Measurements from ENCODE around the gene DHRS3. TPM values are rescaled to one million over a fixed set of nuclear protein-coding genes. Genes with fewer than 3 reads are reported as not detected.

Gene DHRS3
- total and polyA plus RNA-seq, 2 donors (not counting 1 experiment from before 2014, with no cell fraction given) = 0.37 TPM

DNA sequence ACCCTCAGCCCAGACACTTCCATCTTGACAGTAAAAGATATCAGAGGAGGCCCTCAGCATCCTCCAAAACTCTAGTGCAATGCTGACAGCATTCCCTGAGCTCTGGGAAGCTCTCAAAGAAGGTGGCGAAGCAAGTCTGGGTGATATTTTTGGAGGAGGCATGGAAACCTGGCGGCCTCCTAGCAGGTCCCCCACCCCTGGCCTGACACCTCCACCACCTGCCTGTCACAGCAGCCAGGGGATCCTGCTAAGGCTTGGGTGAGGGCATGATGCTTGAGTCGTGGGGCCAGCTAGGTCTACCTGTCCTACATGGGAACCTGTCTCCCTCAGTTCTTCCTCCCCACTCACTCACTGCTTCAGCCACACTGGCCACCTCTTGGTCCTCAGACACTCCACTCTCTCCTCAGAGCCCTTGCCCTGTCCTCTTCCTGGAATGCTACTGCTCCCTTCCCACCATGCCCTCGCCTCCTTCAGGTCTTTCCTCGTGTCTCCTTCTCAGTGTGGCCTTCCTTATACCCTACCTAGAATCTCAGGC lies 8.5 kb downstream of the DHRS3 start:
- H3K4me3 Mint-ChIP-seq = no peak overlapping the region
- no peak overlapping the region for H3K9ac ChIP-seq (ENCODE audit: low read length)
- H3K4me2 ChIP-seq (replicated peaks; ENCODE audit: low read depth, low read length, poor library complexity, severe bottlenecking) = no peak overlapping the region
- no peak overlapping the region for H3K27ac Mint-ChIP-seq
- H3K9me3 ChIP-seq (ENCODE audit: control extremely low read depth in 1 of 3, control insufficient read depth in 2 of 3, insufficient read depth in 1 of 3, low read length in 2 of 3) = no peaks in the 10 kb centered on the region
- H3K79me2 ChIP-seq (ENCODE audit: control insufficient read depth, insufficient read depth, low read length) = no peaks in the 10 kb centered on the region
- 30% methylated on average over 2 of the region's 5 CpGs for WGBS (ENCODE audit: insufficient coverage)
- TF ChIP-seq, protein P1, sequence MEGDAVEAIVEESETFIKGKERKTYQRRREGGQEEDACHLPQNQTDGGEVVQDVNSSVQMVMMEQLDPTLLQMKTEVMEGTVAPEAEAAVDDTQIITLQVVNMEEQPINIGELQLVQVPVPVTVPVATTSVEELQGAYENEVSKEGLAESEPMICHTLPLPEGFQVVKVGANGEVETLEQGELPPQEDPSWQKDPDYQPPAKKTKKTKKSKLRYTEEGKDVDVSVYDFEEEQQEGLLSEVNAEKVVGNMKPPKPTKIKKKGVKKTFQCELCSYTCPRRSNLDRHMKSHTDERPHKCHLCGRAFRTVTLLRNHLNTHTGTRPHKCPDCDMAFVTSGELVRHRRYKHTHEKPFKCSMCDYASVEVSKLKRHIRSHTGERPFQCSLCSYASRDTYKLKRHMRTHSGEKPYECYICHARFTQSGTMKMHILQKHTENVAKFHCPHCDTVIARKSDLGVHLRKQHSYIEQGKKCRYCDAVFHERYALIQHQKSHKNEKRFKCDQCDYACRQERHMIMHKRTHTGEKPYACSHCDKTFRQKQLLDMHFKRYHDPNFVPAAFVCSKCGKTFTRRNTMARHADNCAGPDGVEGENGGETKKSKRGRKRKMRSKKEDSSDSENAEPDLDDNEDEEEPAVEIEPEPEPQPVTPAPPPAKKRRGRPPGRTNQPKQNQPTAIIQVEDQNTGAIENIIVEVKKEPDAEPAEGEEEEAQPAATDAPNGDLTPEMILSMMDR (IDR thresholded peaks at IDR 0.05) = no peak
- no peak for TF ChIP-seq EZH2 (IDR thresholded peaks at IDR 0.05; ENCODE audit: borderline replicate concordance, insufficient read depth, low read depth, low read length, poor library complexity, severe bottlenecking)
- POLR2A ChIA-PET = no interaction called here
- H3K4me3 ChIP-seq (ENCODE audit: control extremely low read depth in 1 of 5, extremely low read depth in 1 of 5, insufficient read depth in 1 of 5, low read depth in 2 of 5, low read length in 4 of 5) = no peak overlapping the region
- CTCF ChIA-PET = no interaction called here
- H3K4me1 Mint-ChIP-seq = no peaks in the 10 kb centered on the region
- H3K27me3 ChIP-seq (replicated peaks in 1 of 4; ENCODE audit: control extremely low read depth in 1 of 4, control insufficient read depth in 3 of 4, insufficient read depth in 4 of 4, low read length in 3 of 4) = peaks cover 0 to 9% (median 2%) of the 10 kb centered on the region in 4 experiments
- peaks cover 30% of the 10 kb centered on the region for H3K27me3 Mint-ChIP-seq
- DNase-seq (no peak), ATAC-seq (ENCODE audit: low read depth) (no peak)
- no peak overlapping the region for H3K27ac ChIP-seq (ENCODE audit: low read length in 2 of 2)
- no peaks in the 10 kb centered on the region for H4K20me1 ChIP-seq (ENCODE audit: control insufficient read depth, insufficient read depth, low read length, poor library complexity, severe bottlenecking)
- no peak overlapping the region for H2AFZ ChIP-seq (ENCODE audit: insufficient read depth, low read depth, low read length, poor library complexity, severe bottlenecking)
- no peaks in the 10 kb centered on the region for H3K36me3 ChIP-seq (replicated peaks in 1 of 2; ENCODE audit: control extremely low read depth in 1 of 2, control insufficient read depth in 1 of 2, extremely low read depth in 1 of 2, insufficient read depth in 2 of 2, low read length in 1 of 2)
- intact Hi-C loops (cut with micrococcal nuclease) = no loop called here
- H3K9me3 Mint-ChIP-seq (ENCODE audit: insufficient read depth) = no peaks in the 10 kb centered on the region
- H3K4me1 ChIP-seq (ENCODE audit: control insufficient read depth in 2 of 2, insufficient read depth in 2 of 2, low read length in 2 of 2) = no peaks in the 10 kb centered on the region

DNA sequence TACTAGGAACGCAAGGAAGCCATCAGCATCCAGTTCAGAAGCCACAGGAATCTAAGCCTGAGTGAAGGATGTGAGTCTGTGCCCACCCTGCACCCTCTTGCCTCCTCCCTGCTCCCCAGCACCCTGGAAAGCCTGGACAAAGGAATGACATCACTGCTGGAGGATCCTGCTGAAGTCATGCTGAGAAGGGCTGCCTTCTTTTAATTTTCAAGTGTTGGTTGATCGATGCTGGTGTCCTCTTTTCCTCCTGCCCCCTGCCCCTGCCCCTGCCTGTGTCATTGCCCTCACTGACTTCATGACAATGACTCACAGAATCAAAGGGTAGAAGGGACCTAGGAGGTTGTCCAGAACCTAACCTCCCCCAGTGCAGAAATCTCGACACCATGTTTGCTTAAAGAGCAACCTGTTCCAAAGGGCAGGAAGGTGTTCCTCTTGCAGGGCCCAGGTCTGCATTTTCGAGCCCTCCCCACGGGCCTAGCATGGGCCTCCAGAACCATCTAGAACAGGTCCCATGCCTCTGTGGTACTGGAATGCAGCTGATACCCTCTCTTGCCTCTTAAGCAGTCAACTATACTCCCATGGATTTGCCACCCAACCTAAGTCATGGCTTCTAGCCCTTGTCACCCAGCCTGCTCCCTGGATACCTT lies 9.6 kb downstream of the DHRS3 start:
- no peak overlapping the region for H2AFZ ChIP-seq (ENCODE audit: insufficient read depth, low read depth, low read length, poor library complexity, severe bottlenecking)
- Mint-ChIP-seq H3K4me3 (no peak overlapping the region), H3K4me1 (no peaks in the 10 kb centered on the region), H3K9me3 (ENCODE audit: insufficient read depth) (no peaks in the 10 kb centered on the region), H3K27me3 (peaks cover 27% of the 10 kb centered on the region), H3K27ac (no peak overlapping the region)
- POLR2A ChIA-PET = no interaction called here
- TF ChIP-seq, protein P1 (IDR thresholded peaks at IDR 0.05) = no peak
- TF ChIP-seq EZH2 (IDR thresholded peaks at IDR 0.05; ENCODE audit: borderline replicate concordance, insufficient read depth, low read depth, low read length, poor library complexity, severe bottlenecking) = no peak
- H3K4me2 ChIP-seq (replicated peaks; ENCODE audit: low read depth, low read length, poor library complexity, severe bottlenecking) = no peak overlapping the region
- WGBS (ENCODE audit: insufficient coverage) = 82% methylated on average over 5 of the region's 5 CpGs
- CTCF ChIA-PET = no interaction called here
- H3K9ac ChIP-seq (ENCODE audit: low read length) = no peak overlapping the region
- H3K27ac ChIP-seq (ENCODE audit: low read length in 2 of 2) = no peak overlapping the region
- ATAC-seq (ENCODE audit: low read depth) (no peak), DNase-seq (no peak)
- H3K9me3 ChIP-seq (ENCODE audit: control extremely low read depth in 1 of 3, control insufficient read depth in 2 of 3, insufficient read depth in 1 of 3, low read length in 2 of 3) = no peaks in the 10 kb centered on the region
- no peaks in the 10 kb centered on the region for H3K36me3 ChIP-seq (replicated peaks in 1 of 2; ENCODE audit: control extremely low read depth in 1 of 2, control insufficient read depth in 1 of 2, extremely low read depth in 1 of 2, insufficient read depth in 2 of 2, low read length in 1 of 2)
- no peaks in the 10 kb centered on the region for H3K79me2 ChIP-seq (ENCODE audit: control insufficient read depth, insufficient read depth, low read length)
- intact Hi-C loops (cut with micrococcal nuclease) = no loop called here
- no peak overlapping the region for H3K4me3 ChIP-seq (ENCODE audit: control extremely low read depth in 1 of 5, extremely low read depth in 1 of 5, insufficient read depth in 1 of 5, low read depth in 2 of 5, low read length in 4 of 5)
- H4K20me1 ChIP-seq (ENCODE audit: control insufficient read depth, insufficient read depth, low read length, poor library complexity, severe bottlenecking) = no peaks in the 10 kb centered on the region
- peaks cover 0 to 6% (median 2%) of the 10 kb centered on the region in 4 experiments for H3K27me3 ChIP-seq (replicated peaks in 1 of 4; ENCODE audit: control extremely low read depth in 1 of 4, control insufficient read depth in 3 of 4, insufficient read depth in 4 of 4, low read length in 3 of 4)
- no peaks in the 10 kb centered on the region for H3K4me1 ChIP-seq (ENCODE audit: control insufficient read depth in 2 of 2, insufficient read depth in 2 of 2, low read length in 2 of 2)

Measured in B cell (primary cell).